GM19452 (cell line): ENCODE data around the gene CYP4F11.
"Not testable (repeated sequence)": the region's sequence is repeated elsewhere in the genome, so short reads cannot be mapped to it uniquely, and the experiment has no call there.

Source experiments
- ATAC-seq: cut with Tn5 transposase; IDR thresholded peaks from one replicate; pipeline ENCODE4 v1.9.1; 2021; ENCODE audit not compliant: unreplicated experiment

CYP4F11 gene

DNA sequence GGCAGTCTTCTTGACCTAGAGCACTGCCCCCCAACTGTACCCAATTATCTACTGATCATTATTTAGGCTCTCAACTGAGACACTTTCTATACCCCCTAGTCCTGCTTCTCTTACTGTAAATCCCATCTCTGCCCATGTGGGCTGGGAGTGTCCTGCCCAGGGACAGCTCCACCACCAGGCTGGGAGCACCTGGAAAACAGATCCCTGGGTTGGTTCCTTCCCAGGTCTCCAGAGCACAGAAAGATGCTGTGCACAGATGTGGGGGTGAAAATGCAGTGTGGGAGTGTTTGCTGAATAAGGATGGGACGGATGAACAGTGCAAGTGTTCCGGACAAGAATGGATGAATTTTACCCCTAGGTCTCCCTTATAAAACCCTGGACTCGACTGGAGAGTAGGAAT lies 49.2 kb downstream of the CYP4F11 start:
- no peak for ATAC-seq

GRCh38 chr19:15883329-15883728 lies 51.0 kb downstream of the CYP4F11 start:
- ATAC-seq, result not testable (repeated sequence)

- no peak for ATAC-seq
Observed at GRCh38 chr19:15874821-15875474, 59.4 kb downstream of the CYP4F11 start.

DNA sequence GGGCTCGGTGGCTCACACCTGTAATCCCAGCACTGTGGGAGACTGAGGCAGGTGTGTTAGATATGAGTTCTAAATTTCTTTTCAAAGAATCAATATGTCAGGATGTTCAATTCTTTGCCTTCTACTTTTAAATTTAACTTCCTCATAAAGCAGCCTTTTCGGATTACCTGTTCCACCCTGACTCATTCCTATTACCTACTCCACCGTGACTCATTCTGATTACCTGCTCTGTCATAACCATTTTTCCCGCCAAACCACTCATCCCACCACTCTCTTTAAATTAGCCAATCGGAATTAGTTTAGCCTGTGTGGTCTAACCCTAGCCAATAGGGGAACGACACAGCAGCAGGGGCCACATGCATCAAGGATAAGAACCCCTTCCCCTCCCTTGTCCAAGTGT lies 60.6 kb downstream of the CYP4F11 start:
- ATAC-seq, result not testable (repeated sequence)

GRCh38 chr19:15871570-15871969 lies 62.8 kb downstream of the CYP4F11 start:
- ATAC-seq, result no peak

GRCh38 chr19:15869873-15870272 lies 64.5 kb downstream of the CYP4F11 start:
- ATAC-seq, result no peak

DNA sequence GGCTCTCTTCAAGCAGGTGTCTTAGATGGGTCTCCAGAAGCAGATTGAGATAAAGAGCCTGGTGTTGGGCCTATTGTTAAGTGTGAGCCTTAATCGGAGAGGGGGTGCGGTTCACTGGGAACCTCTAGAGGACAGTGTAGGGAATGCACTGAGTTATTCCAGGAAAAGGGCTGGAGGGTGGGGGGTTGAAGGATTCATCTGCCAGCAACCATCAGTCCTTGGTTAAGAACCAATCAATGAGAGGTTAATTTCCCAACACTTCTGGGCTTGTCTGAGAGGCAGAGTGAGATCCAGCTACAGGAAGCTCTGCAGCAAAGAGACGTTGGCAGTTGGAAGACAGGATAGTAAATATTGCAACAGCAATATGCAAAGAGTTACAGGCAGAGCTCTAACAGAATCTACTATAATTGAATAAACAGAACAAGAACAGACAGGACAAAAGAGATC lies 65.2 kb downstream of the CYP4F11 start:
- no peak for ATAC-seq

- no peak for ATAC-seq
Observed at GRCh38 chr19:15866636-15867035, 67.7 kb downstream of the CYP4F11 start.

DNA sequence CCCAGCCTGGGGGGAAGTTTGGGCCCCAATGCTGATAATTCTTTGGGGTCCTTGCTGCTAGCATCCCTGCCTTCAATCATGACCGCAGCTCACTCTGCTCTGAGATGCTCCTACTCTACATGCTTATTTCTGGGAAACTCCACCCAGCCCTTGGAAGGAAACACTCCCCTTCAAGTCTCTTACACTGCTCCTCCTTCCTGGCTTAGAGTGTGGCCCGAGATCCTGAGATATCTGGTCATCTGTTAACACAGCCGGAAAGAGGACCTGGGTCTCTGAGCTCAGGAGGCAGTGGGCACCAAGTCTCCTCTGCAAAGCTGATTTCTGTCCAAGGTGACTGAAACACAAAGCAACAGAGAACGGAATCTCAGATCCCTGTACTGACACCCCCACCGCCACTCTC lies 69.5 kb downstream of the CYP4F11 start:
- ATAC-seq, result no peak

DNA sequence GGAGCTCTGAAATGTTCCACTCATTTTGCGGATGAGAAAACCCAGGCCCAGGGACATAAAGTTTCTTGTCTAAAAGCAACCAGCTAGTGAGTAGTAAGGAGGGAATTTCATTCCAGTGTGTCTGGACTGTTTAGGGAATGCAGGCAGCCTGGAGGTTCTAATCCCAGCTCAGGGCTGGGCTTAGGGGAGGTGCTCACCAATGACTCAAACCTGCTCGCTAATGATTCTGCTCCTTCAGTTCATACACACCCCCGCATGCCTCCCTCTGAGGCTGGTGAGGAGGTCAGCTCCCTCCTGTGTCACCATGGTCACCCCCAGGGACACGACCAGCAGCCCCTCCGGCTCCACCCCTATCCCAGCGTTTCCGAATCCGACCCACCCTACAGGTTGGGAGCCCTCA lies 71.1 kb downstream of the CYP4F11 start:
- no peak for ATAC-seq

DNA sequence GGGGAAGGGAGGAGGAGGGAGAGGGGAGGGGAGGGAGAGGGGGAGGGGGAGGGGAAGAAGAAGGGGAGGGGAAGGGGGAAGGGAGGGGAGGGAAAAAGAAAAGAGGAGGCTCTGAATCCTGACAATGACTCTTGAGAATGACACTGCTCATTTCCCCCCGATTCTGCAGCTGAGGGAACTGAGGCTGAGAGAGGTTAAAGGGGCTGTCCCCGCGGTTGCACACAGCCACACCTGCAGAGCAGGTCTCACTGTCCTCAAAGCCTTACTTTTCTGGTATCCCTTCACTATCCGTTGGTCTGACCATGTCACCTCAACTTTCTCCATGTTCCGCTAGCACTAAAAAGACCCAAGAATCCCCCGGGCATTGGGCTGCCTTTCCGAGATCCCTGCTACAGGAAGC lies 71.9 kb downstream of the CYP4F11 start:
- no peak for ATAC-seq
